Cardiac muscle cell (in vitro differentiated cells and primary cell): ENCODE results near the gene ZIC4. TPM values are rescaled to one million over a fixed set of nuclear protein-coding genes. Genes with fewer than 3 reads are reported as not detected.

Experiments used
- DNase-seq, 2 donors: peaks; one replicate each; pipeline versions ENCODE4 v3.0.0 to v3.0.0-alpha.2; 2010 to 2017; ENCODE audit warnings: low read depth in 1 of 2, low spot score in 1 of 2
- H3K27ac ChIP-seq: fragments of 200-600 bp; sonication (generic); 2 replicates; pipeline ENCODE4 v1.5.1; 2016
- H3K27me3 ChIP-seq: fragments of 200-600 bp; sonication (generic); 2 replicates; pipeline ENCODE4 v1.6.0; 2016; ENCODE audit warnings: control low read depth
- H3K36me3 ChIP-seq: fragments of 200-600 bp; sonication (generic); 2 replicates; pipeline ENCODE4 v1.5.1; 2016; ENCODE audit warnings: control low read depth
- H3K4me1 ChIP-seq: fragments of 200-600 bp; sonication (generic); 2 replicates; pipeline ENCODE4 v1.8.1; 2017; ENCODE audit warnings: low read depth, mild to moderate bottlenecking, mixed run types
- H3K4me3 ChIP-seq: fragments of 200-600 bp; sonication (generic); 2 replicates; pipeline ENCODE4 v1.5.1; 2016; ENCODE audit warnings: mild to moderate bottlenecking
- H3K9me3 ChIP-seq: fragments of 200-600 bp; sonication (generic); 2 replicates; pipeline ENCODE4 v1.5.1; 2017; ENCODE audit warnings: low read depth, mild to moderate bottlenecking, control low read depth
- polyA plus RNA-seq: library from polyadenylated mRNA; unstranded; fragments of >200 nt; fragmentation: Nextera tagmentation; extraction: Ambion mirVana; gene quantifications from 2 replicates; pipeline ENCODE4 v1.2.1, GENCODE V29; 2016
- total RNA-seq: library from RNA; depleted of rRNA; stranded (reverse); fragments of >200 nt; gene quantifications from 2 replicates; pipeline ENCODE4 v1.2.3, GENCODE V29; 2016
- TF ChIP-seq, protein P1 (sequence below): IDR thresholded peaks from 2 replicates; pipeline ENCODE4 v1.5.1; 2012; ENCODE audit warnings: low read depth, mild to moderate bottlenecking, low read length

Gene ZIC4
- total and polyA plus RNA-seq, 2 experiments from 2014 or later, result not detected

DNA sequence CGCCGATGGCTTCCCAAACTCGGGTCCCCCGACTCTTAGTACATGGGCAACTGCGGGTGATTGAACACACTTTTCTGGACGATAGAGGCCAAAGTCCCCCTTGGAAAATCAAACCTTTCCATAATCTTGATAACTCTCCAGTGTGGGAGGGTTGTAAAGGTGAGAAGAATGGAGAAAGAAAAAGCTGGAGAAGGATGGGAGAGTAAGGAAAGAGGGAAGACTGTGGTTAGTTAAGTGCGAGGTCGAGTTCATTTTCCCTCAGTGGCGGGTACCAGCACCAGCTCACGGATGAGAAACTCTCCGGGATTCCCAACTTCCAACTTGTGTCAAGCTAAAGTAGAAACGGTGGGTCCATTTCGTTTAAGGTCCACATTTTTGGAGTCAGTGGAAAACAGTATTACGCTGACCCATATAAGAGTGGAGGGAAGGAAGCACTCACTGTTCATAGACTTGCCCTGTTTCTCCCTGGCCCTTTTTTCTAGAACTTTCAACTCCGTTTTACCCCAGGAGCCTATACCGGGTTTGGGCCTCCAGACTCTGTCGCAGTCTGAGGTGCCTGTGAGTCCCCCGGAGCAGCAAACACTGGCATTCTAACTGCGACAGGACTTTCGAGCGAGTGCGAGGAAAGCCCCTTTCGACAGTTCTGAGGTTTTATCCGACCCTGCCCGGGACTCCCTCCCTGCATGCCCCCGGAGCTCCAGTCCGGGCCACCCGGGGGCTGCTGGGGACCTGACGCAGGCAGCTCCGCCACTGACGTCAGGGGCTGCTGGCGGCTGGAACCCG lies 17.6 kb upstream of the ZIC4 start:
- Histone ChIP-seq H3K4me3 (no peak overlapping the region), H3K27me3 (peaks cover 100% of the 10 kb centered on the region), H3K36me3 (no peaks in the 10 kb centered on the region), H3K4me1 (no peaks in the 10 kb centered on the region), H3K9me3 (no peaks in the 10 kb centered on the region), H3K27ac (no peak overlapping the region)
- TF ChIP-seq, protein P1, sequence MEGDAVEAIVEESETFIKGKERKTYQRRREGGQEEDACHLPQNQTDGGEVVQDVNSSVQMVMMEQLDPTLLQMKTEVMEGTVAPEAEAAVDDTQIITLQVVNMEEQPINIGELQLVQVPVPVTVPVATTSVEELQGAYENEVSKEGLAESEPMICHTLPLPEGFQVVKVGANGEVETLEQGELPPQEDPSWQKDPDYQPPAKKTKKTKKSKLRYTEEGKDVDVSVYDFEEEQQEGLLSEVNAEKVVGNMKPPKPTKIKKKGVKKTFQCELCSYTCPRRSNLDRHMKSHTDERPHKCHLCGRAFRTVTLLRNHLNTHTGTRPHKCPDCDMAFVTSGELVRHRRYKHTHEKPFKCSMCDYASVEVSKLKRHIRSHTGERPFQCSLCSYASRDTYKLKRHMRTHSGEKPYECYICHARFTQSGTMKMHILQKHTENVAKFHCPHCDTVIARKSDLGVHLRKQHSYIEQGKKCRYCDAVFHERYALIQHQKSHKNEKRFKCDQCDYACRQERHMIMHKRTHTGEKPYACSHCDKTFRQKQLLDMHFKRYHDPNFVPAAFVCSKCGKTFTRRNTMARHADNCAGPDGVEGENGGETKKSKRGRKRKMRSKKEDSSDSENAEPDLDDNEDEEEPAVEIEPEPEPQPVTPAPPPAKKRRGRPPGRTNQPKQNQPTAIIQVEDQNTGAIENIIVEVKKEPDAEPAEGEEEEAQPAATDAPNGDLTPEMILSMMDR, result no peak
- no peak for DNase-seq

GRCh38 chr3:147423537-147423797 lies 17.1 kb upstream of the ZIC4 start:
- TF ChIP-seq, protein P1, result no peak
- Histone ChIP-seq H3K4me1 (no peaks in the 10 kb centered on the region), H3K4me3 (no peak overlapping the region), H3K36me3 (no peaks in the 10 kb centered on the region), H3K27me3 (peaks cover 100% of the 10 kb centered on the region), H3K9me3 (no peaks in the 10 kb centered on the region), H3K27ac (no peak overlapping the region)
- DNase-seq, result no peak

DNA sequence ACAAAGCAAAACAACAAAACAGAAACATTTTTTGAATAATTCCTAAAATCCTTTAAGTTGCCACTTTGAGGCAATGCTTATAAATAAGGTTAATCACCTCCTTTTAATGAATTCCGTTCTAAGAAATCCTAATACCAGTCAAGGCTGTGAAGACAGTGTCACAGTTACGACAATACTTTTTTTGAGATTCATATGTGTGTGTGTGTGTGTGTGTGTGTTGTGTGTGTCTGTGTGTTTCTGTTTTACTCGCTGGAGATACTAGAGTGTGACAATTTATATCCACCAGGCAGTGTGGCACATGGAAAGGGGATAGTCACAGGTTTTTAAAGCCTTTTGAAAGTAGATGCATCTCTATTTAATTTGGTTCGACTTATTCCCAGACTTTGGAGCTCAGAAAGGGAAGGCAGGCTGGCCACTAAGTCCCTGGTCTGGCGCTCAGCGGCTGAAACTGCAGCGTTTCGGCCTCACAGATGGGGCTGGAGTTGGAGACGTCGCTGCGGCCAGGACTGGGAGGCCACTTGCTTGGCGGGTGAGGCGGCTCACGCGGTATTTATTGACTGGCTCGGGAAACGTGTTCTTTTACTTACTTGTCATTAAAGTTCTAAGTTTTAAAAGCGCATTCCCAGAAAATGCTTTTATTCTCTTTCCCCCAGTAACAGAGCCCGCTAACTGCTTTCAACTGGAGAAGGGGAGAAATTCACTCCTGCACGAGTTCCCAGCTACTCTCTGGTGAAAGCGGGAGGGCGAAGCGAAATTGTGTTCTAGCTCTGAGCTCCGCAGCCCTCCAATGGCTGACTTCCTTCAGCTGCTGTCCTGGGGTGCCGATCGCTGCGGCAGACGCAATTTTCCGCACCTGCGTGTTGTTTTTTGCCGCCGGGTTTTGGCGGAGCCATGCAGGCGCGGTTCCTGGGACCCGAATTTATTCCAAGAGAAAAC lies 16.5 kb upstream of the ZIC4 start:
- Histone ChIP-seq H3K9me3 (no peaks in the 10 kb centered on the region), H3K27me3 (peaks cover 100% of the 10 kb centered on the region), H3K27ac (no peak overlapping the region), H3K4me3 (no peak overlapping the region), H3K4me1 (no peaks in the 10 kb centered on the region), H3K36me3 (no peaks in the 10 kb centered on the region)
- TF ChIP-seq, protein P1, result no peak
- DNase-seq, result peak in 1 of 2 donors; percentile 52

GRCh38 chr3:147422196-147422595 lies 15.9 kb upstream of the ZIC4 start:
- no peaks in the 10 kb centered on the region for H3K36me3 ChIP-seq
- H3K27me3 ChIP-seq, result peaks cover 100% of the 10 kb centered on the region
- no peak for DNase-seq
- no peak overlapping the region for H3K27ac ChIP-seq
- no peak overlapping the region for H3K4me3 ChIP-seq
- H3K9me3 ChIP-seq, result no peaks in the 10 kb centered on the region
- H3K4me1 ChIP-seq, result no peaks in the 10 kb centered on the region
- TF ChIP-seq, protein P1, result no peak

DNA sequence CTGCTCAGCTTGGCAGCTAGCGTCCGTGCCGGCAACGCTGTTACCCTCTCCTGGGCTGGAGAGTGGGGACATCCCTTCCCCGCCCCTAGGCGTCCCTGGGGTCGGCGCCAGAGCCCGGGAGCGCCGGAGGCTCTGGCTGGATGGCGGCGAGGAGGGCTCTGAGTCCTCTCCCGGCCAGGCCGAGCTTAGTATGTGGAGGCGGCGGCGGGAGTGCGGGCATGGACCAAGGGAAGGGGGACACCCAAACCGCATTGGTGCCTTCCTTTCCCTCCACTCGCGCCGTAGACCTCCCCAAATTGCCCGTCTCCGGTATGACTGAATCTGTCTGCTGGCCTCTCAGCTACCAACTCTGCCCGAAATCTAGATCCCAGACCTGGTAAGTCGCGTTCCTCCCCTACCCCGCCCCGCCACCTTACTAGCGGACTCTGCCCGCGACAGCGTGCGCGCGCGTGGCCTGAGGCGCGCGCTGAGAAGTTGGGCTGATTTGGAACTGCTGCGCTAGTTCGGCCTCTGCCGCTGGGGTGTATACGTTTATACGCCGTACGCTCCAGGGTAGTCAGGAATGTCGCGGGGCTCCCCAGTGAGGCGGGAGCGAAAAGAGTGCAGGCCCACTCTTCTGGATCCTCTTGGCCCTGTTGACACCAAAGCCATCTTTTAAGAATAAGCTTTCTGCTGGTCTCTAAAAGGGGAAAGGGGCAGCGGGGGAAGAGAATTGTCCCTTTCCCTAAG lies 15.0 kb upstream of the ZIC4 start:
- Histone ChIP-seq H3K9me3 (no peaks in the 10 kb centered on the region), H3K4me1 (no peaks in the 10 kb centered on the region), H3K36me3 (no peaks in the 10 kb centered on the region), H3K27me3 (peaks cover 100% of the 10 kb centered on the region), H3K27ac (no peak overlapping the region), H3K4me3 (peak overlapping the region; percentile 9)
- TF ChIP-seq, protein P1, result no peak
- peak in 1 of 2 donors; percentile 37 for DNase-seq
